ENCODE results near the gene LEFTY2. TPM values are rescaled to one million over a fixed set of nuclear protein-coding genes. Genes with fewer than 3 reads are reported as not detected.
A peak's percentile ranks its signal among the peaks of the same experiment; 100 is the strongest.

Gene LEFTY2
- total and polyA plus RNA-seq, 7 donors: 0.03 to 1.2 (median 0.13) TPM; not detected in 2

- 87 to 92% (median 90%) methylated on average over 6 of the region's 6 CpGs for WGBS, 3 donors
- no peak for TF ChIP-seq CTCF (IDR thresholded peaks at IDR 0.05)
- intact Hi-C loops (cut with DNase I): loop anchor here (5.0 kb wide), 4 partner anchors 38 to 438 kb away; no protein-coding TSS in a partner anchor
- DNase-seq (no peak), ATAC-seq (no peak)
- Histone ChIP-seq H3K27me3 (ENCODE audit: insufficient read depth in 3 of 3, low read length in 2 of 3) (no peaks in the 10 kb centered on the region), H3K4me3 (no peak overlapping the region), H3K9me3 (no peaks in the 10 kb centered on the region), H3K27ac (no peak overlapping the region), H3K36me3 (ENCODE audit: insufficient read depth in 1 of 2, low read depth in 1 of 2) (peaks cover 0 to 56% of the 10 kb centered on the region in 2 donors), H3K4me1 (peaks cover 6% of the 10 kb centered on the region)
These were observed 26.1 kb downstream of the LEFTY2 start for GRCh38 chr1:225914947-225915346.

GRCh38 chr1:225914391-225914790, 26.6 kb downstream of the LEFTY2 start:
- H3K36me3 ChIP-seq (ENCODE audit: insufficient read depth in 1 of 2, low read depth in 1 of 2): peaks cover 0 to 52% of the 10 kb centered on the region in 2 donors
- no peaks in the 10 kb centered on the region for H3K9me3 ChIP-seq
- WGBS, 3 donors: 63 to 84% (median 69%) methylated on average over 6 of the region's 6 CpGs
- ATAC-seq: no peak
- intact Hi-C loops (cut with DNase I): loop anchor here in 1 of 2 donors (5.0 kb wide), 3 partner anchors 37 to 142 kb away; no protein-coding TSS in a partner anchor
- DNase-seq: no peak
- H3K27me3 ChIP-seq (ENCODE audit: insufficient read depth in 3 of 3, low read length in 2 of 3): no peaks in the 10 kb centered on the region
- TF ChIP-seq CTCF (IDR thresholded peaks at IDR 0.05): no peak
- H3K27ac ChIP-seq: no peak overlapping the region
- no peak overlapping the region for H3K4me3 ChIP-seq
- H3K4me1 ChIP-seq: peaks cover 1% of the 10 kb centered on the region

GRCh38 chr1:225911191-225912130, 29.6 kb downstream of the LEFTY2 start:
- peak overlapping the region; percentile 31 for H3K4me3 ChIP-seq
- DNase-seq: peak; percentile 70 to 84
- no peaks in the 10 kb centered on the region for H3K4me1 ChIP-seq
- peak; percentile 85 to 96 (median 88) for ATAC-seq
- peaks cover 0 to 28% of the 10 kb centered on the region in 2 donors for H3K36me3 ChIP-seq (ENCODE audit: insufficient read depth in 1 of 2, low read depth in 1 of 2)
- H3K9me3 ChIP-seq: no peaks in the 10 kb centered on the region
- intact Hi-C loops (cut with DNase I): loop anchor here in 1 of 2 donors (1.0 to 5.0 kb wide), 4 partner anchors 34 to 436 kb away; no protein-coding TSS in a partner anchor
- 33 to 38% (median 36%) methylated on average over 52 to 53 of the region's 53 CpGs for WGBS, 3 donors
- H3K27ac ChIP-seq: no peak overlapping the region
- peak; percentile 88 for TF ChIP-seq CTCF (IDR thresholded peaks at IDR 0.05)
- no peaks in the 10 kb centered on the region for H3K27me3 ChIP-seq (ENCODE audit: insufficient read depth in 3 of 3, low read length in 2 of 3)

- Histone ChIP-seq H3K4me1 (no peaks in the 10 kb centered on the region), H3K27ac (no peak overlapping the region), H3K4me3 (no peak overlapping the region), H3K27me3 (ENCODE audit: insufficient read depth in 3 of 3, low read length in 2 of 3) (no peaks in the 10 kb centered on the region), H3K36me3 (ENCODE audit: insufficient read depth in 1 of 2, low read depth in 1 of 2) (peaks cover 0 to 9% of the 10 kb centered on the region in 2 donors), H3K9me3 (no peaks in the 10 kb centered on the region)
- intact Hi-C loops (cut with DNase I): no loop called here
- TF ChIP-seq CTCF (IDR thresholded peaks at IDR 0.05): no peak
- ATAC-seq (no peak), DNase-seq (no peak)
- WGBS, 3 donors: 95 to 100% (median 98%) methylated on average over 1 of the region's 1 CpG
These were observed 31.5 kb downstream of the LEFTY2 start for GRCh38 chr1:225909477-225909876.
